NCI-H2081 treated with DMSO at 0.1 percent for 48 hours (cell line): Measurements from ENCODE around the gene HOXA7.

ENCODE experiments used
- DNase-seq: peaks from one replicate; lab custom pipeline; 2025; lab: John Stamatoyannopoulos, UW

Gene HOXA7

GRCh38 chr7:27170426-27171324, 14.2 kb upstream of the HOXA7 start:
- DNase-seq: peak; percentile 38

- DNase-seq: peak; percentile 38
Observed at GRCh38 chr7:27169658-27170425, 13.4 kb upstream of the HOXA7 start.

GRCh38 chr7:27168265-27168947, 11.9 kb upstream of the HOXA7 start:
- DNase-seq: no peak

DNA sequence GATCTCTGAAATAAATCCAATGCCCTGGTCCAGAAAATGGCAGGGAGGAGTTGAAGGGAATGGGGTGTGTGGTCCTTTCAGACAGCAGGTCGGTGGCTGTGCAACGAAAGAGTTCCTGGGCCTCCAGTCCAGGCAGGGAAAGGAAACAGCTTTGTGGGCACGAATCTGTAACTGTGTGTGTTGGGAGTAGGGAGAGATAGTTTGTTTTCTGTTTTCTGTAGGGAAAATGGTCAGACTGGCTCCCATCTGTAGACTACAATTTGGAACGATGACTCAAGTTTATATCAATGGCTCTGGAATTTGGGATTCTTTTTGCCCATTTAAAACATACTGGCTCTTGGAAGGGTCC, 11.4 kb upstream of the HOXA7 start:
- DNase-seq: no peak

DNA sequence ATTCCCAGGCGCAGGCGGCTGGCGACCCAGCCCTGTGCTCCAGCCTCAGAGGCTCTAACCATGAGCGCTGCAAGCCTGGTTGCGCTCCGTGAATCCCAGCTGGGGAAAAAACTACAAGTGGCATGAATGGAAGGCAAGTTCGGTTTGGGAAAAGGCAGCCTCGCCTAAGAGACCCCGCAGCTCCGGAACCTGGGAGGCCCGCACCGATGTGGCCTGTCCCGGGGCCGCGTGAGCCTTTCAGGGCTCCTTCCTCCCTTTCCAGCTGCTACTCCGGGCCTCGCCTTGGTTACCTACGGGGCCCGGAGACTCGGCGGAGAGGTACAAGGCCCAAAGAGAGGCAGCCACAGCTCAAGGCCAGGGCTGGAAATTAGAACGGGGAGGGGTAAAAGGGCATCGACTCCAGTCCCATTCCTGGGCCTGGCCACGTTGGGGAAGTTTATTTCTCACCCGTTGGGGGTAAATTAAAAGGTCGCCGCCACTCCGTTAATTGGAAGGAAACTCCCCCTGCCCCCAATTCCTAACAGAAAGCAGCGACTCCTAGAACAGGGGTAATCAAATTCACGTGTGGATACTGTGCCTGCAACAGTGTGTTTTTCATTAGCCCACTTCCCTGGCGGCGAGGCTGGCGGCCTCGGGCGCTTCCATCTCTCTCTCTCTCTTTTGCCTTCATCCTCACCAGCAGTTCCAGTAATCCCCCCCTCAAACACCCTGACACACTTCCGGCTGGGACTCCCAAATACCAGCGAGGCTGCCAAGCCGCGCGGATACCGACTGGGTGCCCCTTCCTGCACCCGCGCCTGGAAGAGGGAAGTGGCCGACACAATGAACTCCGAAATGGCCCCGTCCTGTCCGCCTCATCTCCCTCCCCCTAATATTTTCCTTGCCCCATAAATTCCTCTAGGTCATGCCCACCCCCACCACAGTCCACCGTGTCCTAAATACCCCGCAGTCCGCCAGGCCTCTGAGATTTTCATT, 10.3 kb upstream of the HOXA7 start:
- DNase-seq: no peak

DNA sequence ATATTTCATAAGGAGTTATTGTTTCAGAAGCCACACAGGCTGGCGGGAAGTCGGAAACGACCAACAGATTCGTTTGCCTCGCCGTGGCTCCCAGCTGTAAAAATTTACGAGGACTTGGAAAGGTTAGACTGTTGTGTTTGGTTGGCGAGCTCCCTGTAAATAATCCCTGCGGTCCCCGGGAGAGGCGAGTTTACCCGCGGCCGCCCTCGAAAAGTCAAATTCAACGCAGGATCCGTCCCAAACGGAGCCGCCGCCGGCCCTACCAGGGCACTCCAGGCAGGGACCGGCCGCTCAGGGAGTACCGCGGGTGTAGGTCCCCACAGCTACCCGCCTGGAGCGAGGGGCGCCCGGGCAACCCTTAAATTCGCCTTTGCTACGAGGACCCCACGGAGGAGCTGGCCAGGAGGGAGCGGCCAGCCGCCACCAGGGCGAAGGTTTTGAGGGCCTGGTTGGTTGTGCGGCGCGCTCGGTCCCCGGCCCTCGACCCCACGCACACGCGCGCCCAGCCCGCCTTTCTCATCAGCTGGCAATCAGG, 9.6 kb upstream of the HOXA7 start:
- no peak for DNase-seq

DNA sequence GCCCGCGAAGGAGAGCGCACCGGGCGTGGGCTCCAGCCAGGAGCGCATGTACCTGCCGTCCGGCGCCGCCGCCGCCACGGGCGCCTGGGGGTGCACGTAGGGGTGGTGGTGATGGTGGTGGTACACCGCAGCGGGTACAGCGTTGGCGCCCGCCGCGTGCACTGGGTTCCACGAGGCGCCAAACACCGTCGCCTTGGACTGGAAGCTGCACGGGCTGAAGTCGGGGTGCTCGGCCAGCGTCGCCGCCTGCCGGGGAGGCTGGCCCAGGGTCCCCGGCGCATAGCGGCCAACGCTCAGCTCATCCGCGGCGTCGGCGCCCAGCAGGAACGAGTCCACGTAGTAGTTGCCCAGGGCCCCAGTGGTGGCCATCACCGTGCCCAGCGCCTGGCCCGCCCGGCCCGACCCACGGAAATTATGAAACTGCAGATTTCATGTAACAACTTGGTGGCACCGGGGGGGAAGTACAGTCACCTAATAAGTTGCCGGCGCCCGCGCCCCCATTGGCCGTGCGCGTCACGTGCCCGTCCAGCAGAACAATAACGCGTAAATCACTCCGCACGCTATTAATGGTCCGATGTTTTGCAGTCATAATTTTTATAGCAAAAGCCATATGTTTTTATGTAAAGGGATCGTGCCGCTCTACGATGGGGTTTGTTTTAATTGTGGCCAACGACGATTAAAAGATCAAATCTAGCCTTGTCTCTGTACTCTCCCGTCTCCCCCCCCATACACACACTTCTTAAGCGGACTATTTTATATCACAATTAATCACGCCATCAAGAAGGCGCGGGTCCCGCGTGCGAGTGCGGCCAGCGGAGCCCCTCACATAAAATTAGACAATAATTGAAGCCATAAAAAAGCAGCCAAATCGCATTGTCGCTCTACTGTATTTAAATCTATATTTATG, 8.9 kb upstream of the HOXA7 start, which contains the start of gene HOXA9:
Gene HOXA9, minus strand, starts transcription at position 449 of the 907 bp plus-strand sequence. Its CDS starts 80 bp downstream, at position 369.
- no peak for DNase-seq

GRCh38 chr7:27164367-27165088, 8.1 kb upstream of the HOXA7 start:
- DNase-seq: no peak

- DNase-seq: no peak
Observed at GRCh38 chr7:27164045-27164366, 7.5 kb upstream of the HOXA7 start.

- no peak for DNase-seq
Observed at GRCh38 chr7:27163288-27164044, 7.0 kb upstream of the HOXA7 start.

DNA sequence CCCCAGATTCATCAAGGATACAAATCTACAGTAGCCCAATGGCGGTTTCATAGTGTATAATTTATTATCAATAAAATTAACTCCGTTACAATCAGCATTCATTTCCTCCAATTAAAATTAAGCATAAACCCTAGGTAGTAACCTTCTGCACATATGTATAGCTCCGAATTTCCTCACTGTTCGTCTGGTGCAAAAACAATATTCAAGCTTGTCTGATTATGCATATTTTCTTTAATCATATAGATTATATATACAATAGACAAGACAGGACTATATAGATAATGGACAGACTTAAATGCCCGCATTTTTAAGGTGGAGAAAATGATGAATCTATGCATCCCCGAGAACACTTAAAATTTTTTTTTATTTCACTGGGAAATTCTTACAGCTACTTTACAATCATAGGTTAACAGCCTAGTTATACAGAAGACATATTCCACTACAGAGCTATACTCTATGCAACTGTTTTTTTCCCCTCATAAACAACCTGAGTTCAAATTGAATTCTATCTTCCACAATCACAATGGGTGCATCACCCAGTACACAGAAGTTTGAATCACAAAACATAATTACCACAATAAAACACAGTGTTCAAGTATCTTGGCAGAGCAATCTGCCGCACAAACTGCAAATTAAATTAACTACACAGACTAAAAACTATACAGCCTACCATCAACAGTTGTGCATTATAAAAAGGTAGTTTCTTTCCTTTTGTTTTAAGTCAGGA, 6.2 kb upstream of the HOXA7 start:
- no peak for DNase-seq

DNA sequence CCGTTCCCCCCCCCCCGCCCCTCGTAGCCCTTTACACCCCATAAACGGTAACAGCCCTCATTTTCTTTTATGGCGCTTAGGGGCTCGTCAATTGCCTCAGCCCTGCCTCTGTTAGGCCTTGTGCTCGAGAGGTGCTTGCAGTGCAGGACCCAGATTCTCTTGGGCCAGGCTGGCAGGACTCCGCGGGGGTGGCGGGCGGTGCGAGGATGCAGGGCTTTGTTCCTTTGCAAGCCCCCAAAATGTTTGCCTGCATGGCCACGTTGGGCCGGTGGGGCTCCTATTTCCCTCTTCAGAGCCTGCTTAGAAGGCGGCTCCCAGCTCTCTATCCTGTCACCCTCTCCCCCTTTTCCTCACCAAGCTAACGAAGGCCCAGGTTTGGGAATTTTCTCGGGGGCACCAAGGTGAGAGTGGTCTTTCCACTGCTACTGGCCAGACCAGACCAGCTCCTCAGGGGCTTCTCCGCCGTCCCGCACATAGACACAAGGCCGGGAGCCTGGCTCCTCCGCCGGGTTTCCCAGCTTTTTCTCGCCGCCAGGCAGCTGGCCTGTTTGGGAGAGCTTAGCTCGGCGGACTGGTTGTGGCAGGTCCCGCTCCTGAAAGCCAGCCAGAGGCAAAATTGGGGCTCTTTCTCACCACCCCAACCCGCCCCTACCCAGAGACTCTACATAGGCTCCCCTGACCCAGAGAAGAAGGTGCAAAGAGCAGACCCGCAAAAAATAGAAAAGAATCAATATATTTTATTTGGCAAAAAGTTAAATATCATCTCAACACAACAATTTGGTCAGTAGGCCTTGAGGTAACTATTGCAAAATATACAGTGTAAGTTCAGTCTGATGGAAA, 5.5 kb upstream of the HOXA7 start:
- no peak for DNase-seq

DNA sequence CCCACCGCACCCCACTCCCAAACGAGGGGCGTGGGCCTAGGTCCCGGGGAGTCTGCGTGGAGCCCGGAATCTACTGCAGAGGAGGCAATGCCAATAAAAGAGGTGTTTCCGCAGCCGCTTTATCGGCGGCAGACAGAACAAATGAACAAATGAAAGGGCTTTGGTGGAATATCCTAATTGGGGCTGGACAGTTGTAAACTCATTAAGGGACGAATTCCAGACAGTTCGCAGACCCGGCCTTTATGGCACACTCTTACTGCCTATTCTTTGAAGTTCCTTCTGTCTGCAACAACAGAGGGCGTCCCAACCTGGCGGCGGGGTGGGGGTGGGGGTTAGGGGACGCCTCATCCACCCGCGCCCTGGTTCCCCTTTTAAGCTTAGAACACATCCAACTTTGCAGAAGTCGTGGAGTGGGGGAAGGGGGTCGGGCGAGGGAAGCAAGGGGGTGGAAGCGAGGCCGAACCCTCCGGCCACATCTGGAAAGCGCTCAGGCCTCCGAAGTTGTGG, 4.8 kb upstream of the HOXA7 start:
- no peak for DNase-seq

DNA sequence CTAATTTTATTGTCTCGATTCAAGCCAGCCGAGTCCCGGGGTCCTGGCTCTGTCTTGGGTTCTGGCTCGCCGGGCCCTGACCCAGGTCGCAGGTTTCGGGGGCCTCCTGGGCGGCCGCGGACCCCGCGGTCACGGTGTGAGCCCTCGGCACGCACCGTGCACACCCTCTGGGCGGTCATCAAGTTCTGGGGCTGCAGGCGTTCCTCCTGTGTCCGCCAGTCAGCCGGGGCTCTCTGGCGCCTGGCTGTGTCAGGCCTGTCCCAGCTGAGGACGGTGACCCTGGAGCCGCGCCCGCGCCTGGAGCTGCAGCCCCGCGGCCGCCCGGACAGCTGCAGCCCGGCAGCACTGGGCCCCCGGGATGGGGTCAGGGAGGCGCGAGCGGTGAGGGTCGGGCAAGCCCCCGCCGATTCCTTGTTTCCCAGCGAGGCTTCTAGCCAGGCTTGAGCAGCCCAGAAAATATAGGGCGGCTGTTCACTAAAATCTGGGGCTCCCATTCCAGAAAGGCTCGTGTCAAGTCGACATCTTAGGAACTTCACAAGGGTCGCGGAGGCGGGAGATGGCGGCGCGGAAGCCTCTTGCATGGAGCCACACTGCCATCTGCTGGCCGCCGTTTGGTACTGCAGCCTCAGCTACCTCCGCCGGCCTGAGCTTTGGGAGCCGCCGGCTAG, 4.2 kb upstream of the HOXA7 start:
- peak; percentile 40 for DNase-seq

DNA sequence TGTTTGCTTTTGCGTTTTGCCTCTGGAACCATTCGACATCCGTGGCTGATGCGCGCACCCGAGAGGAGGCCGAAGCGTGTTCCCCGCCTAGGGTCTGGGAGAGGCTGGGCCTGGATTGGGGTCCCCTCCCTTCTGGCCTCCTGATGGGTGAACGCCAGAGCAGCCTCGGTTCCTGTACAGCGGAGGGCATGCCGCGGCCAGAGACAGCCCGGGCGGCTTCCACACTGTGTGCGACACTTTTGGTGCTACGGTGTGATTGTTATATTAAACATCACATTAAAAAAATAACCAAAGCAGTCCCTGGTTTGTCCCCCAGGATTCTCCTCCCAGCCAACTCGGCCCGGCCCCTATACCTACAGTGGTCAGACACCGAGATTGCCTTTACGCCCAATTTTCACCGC, 3.7 kb upstream of the HOXA7 start:
- no peak for DNase-seq
